Smooth muscle cell (in vitro differentiated cells): ENCODE results near the gene CFAP161. TPM values are rescaled to one million over a fixed set of nuclear protein-coding genes. Genes with fewer than 3 reads are reported as not detected.

Source experiments
- DNase-seq: peaks from one replicate; lab custom pipeline; 2025; ENCODE audit not compliant: unreplicated experiment; lab: John Stamatoyannopoulos, UW
- H2AFZ ChIP-seq: fragments of 200-600 bp; sonication (generic); 2 replicates; pipeline ENCODE4 v1.6.0; 2016; ENCODE audit warnings: antibody characterized with exemption, low read depth, mild to moderate bottlenecking
- H3F3A ChIP-seq: fragments of 200-600 bp; sonication (generic); 2 replicates; pipeline ENCODE4 v1.6.0; 2017; ENCODE audit warnings: antibody characterized with exemption, low read depth
- H3K27ac ChIP-seq: fragments of 200-600 bp; sonication (generic); 2 replicates; pipeline ENCODE4 v1.5.1; 2016; ENCODE audit warnings: low read depth, mild to moderate bottlenecking
- H3K27me3 ChIP-seq: fragments of 200-600 bp; sonication (generic); 2 replicates; pipeline ENCODE4 v1.6.1; 2016; ENCODE audit warnings: low read depth, mild to moderate bottlenecking
- H3K36me3 ChIP-seq: fragments of 200-600 bp; sonication (generic); 2 replicates; pipeline ENCODE4 v1.5.1; 2016; ENCODE audit warnings: low read depth
- H3K4me1 ChIP-seq: fragments of 200-600 bp; sonication (generic); 2 replicates; pipeline ENCODE4 v1.5.1; 2016; ENCODE audit warnings: low read depth
- H3K4me2 ChIP-seq: fragments of 200-600 bp; sonication (generic); 2 replicates; pipeline ENCODE4 v1.6.0; 2016; ENCODE audit warnings: mild to moderate bottlenecking
- H3K4me3 ChIP-seq: fragments of 200-600 bp; sonication (generic); 2 replicates; pipeline ENCODE4 v1.5.1; 2016; ENCODE audit warnings: mild to moderate bottlenecking
- H3K79me2 ChIP-seq: fragments of 200-600 bp; sonication (generic); 2 replicates; pipeline ENCODE4 v1.6.0; 2016; ENCODE audit warnings: low read depth, mild to moderate bottlenecking
- H3K9ac ChIP-seq: fragments of 200-600 bp; sonication (generic); 2 replicates; pipeline ENCODE4 v1.6.0; 2016; ENCODE audit warnings: low read depth
- H3K9me3 ChIP-seq: fragments of 200-600 bp; sonication (generic); replicated peaks from 2 replicates; pipeline ENCODE4 v1.5.1; 2016; ENCODE audit warnings: low read depth
- H4K20me1 ChIP-seq: fragments of 200-600 bp; sonication (generic); 2 replicates; pipeline ENCODE4 v1.6.0; 2016; ENCODE audit warnings: low read depth
- CTCF ChIP-seq: fragments of 200-600 bp; sonication (generic); IDR thresholded peaks from 2 replicates; pipeline ENCODE4 v1.5.1; 2017; ENCODE audit warnings: borderline replicate concordance, mild to moderate bottlenecking, antibody characterized with exemption; ENCODE audit not compliant: insufficient read depth, poor library complexity, severe bottlenecking
- WGBS: methylation state at CpG from one replicate; pipeline ENCODE4 v1.1.7; 2016; ENCODE audit warnings: low lambda C conversion rate; 5-methylcytosine and 5-hydroxymethylcytosine counted together
- polyA plus RNA-seq: library from polyadenylated mRNA; unstranded; fragments of >200 nt; fragmentation: Nextera tagmentation; extraction: Ambion mirVana; gene quantifications from 2 replicates; pipeline ENCODE4 v1.2.1, GENCODE V29; 2016
- total RNA-seq: library from RNA; depleted of rRNA; stranded (reverse); fragments of >200 nt; gene quantifications from 2 replicates; pipeline ENCODE4 v1.2.3, GENCODE V29; 2014

Gene CFAP161
- total and polyA plus RNA-seq, 2 experiments from 2014 or later: 0.94 TPM; not detected in 1

GRCh38 chr15:81182031-81182755 is 48.1 kb downstream of the CFAP161 start:
- peak overlapping the region; percentile 2 for H3K4me3 ChIP-seq
- H3K4me2 ChIP-seq: peak overlapping the region; percentile 71
- TF ChIP-seq CTCF: no peak
- H3K9me3 ChIP-seq: no peaks in the 10 kb centered on the region
- H2AFZ ChIP-seq: no peak overlapping the region
- H3F3A ChIP-seq: no peaks in the 10 kb centered on the region
- no peak for DNase-seq
- H3K27ac ChIP-seq: peak overlapping the region; percentile 68
- peak overlapping the region; percentile 28 for H3K9ac ChIP-seq
- WGBS: 50% methylated on average over 13 of the region's 13 CpGs
- H3K36me3 ChIP-seq: no peaks in the 10 kb centered on the region
- no peaks in the 10 kb centered on the region for H3K27me3 ChIP-seq
- H3K79me2 ChIP-seq: no peaks in the 10 kb centered on the region
- H4K20me1 ChIP-seq: no peaks in the 10 kb centered on the region
- H3K4me1 ChIP-seq: peaks cover 8% of the 10 kb centered on the region

- H3K9ac ChIP-seq: peak overlapping the region; percentile 28
- H3K4me2 ChIP-seq: peak overlapping the region; percentile 71
- peaks cover 8% of the 10 kb centered on the region for H3K4me1 ChIP-seq
- no peaks in the 10 kb centered on the region for H3K79me2 ChIP-seq
- H3K36me3 ChIP-seq: no peaks in the 10 kb centered on the region
- H3F3A ChIP-seq: no peaks in the 10 kb centered on the region
- H4K20me1 ChIP-seq: no peaks in the 10 kb centered on the region
- no peaks in the 10 kb centered on the region for H3K27me3 ChIP-seq
- H3K27ac ChIP-seq: peak overlapping the region; percentile 68
- H2AFZ ChIP-seq: no peak overlapping the region
- no peaks in the 10 kb centered on the region for H3K9me3 ChIP-seq
- H3K4me3 ChIP-seq: peak overlapping the region; percentile 2
- WGBS: 58% methylated on average over 13 of the region's 13 CpGs
- no peak for DNase-seq
- TF ChIP-seq CTCF: no peak
These were observed 48.8 kb downstream of the CFAP161 start for GRCh38 chr15:81182756-81183438.

GRCh38 chr15:81183439-81183775 is 49.3 kb downstream of the CFAP161 start:
- Histone ChIP-seq H3K36me3 (no peaks in the 10 kb centered on the region), H3K9me3 (no peaks in the 10 kb centered on the region), H3K27me3 (no peaks in the 10 kb centered on the region), H3K4me1 (peaks cover 8% of the 10 kb centered on the region), H3K79me2 (no peaks in the 10 kb centered on the region), H3F3A (no peaks in the 10 kb centered on the region), H3K4me2 (peak overlapping the region; percentile 71), H2AFZ (no peak overlapping the region), H3K27ac (peak overlapping the region; percentile 68), H3K4me3 (peak overlapping the region; percentile 2), H4K20me1 (no peaks in the 10 kb centered on the region), H3K9ac (no peak overlapping the region)
- no peak for TF ChIP-seq CTCF
- DNase-seq: no peak
- 76% methylated on average over 4 of the region's 4 CpGs for WGBS

GRCh38 chr15:81184188-81184587 is 50.1 kb downstream of the CFAP161 start:
- no peaks in the 10 kb centered on the region for H3F3A ChIP-seq
- H3K9me3 ChIP-seq: no peaks in the 10 kb centered on the region
- H3K36me3 ChIP-seq: no peaks in the 10 kb centered on the region
- no peaks in the 10 kb centered on the region for H3K27me3 ChIP-seq
- H3K9ac ChIP-seq: no peak overlapping the region
- H2AFZ ChIP-seq: no peak overlapping the region
- DNase-seq: no peak
- H3K4me3 ChIP-seq: no peak overlapping the region
- H4K20me1 ChIP-seq: no peaks in the 10 kb centered on the region
- peaks cover 8% of the 10 kb centered on the region for H3K4me1 ChIP-seq
- H3K27ac ChIP-seq: peak overlapping the region; percentile 68
- WGBS: 56% methylated on average over 5 of the region's 5 CpGs
- no peaks in the 10 kb centered on the region for H3K79me2 ChIP-seq
- H3K4me2 ChIP-seq: peak overlapping the region; percentile 71
- no peak for TF ChIP-seq CTCF
